ENCODE data around the gene MECP2. TPM values are rescaled to one million over a fixed set of nuclear protein-coding genes. Genes with fewer than 3 reads are reported as not detected.

Gene MECP2
- total RNA-seq, 1 experiment from 2014 or later, result 30.6 TPM

DNA sequence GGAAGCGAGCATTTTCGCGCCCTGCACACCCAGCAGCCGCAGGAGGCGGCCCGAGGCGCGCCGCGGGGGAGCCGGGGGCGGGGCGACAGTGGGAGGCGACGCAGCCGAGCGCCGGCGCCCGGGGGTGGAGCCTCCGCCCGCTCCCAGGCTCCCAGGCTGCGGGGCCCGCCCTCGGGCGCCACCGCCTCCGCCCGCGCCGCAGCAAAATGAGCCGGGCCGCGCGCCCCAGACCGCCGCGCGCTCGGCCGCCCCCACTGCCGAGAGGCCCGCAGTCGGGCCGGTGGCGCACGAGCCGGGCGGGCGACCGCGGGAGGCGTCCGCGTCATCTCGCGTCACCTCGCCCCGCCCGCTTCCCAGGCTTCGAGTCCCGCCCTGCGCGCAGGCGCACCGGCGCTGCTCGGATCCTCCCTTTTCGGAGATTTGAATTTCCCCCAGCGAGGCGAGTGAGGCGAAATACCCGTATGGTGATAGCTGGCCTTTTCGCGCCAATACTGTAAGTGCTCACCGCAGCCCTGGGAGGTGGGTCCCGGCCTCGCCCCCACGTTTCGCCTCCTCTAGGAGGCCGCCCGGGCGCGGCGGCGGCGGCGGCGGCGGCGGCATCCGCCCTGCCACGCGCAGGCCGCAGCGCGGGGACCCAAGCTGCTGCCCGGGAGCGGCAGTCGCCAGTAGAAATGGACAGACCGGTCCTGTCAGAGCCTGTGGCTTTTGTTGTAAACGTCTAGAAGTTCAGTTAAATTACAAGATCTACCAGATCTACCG lies 125.0 kb downstream of the MECP2 start, which contains the start of gene TMEM187:
TMEM187 (plus strand) TSS at position 387 of the 759 bp plus-strand sequence. CDS start 9,309 bp downstream, outside the sequence.
- BruUV-seq (replicated peaks), result no TSS peak
- Histone ChIP-seq H3K4me3 (ENCODE audit: low read depth, low read length) (peak within 1 kb of the TSS; percentile 73), H3K9me3 (no peaks in the 10 kb centered on the region), H3K27me3 (replicated peaks; ENCODE audit: control insufficient read depth, insufficient read depth, low read length) (no peaks in the 10 kb centered on the region), H3K36me3 (ENCODE audit: control insufficient read depth, insufficient read depth, low read length) (no peaks in the 10 kb centered on the region; the same call in 1 of the 2 replicates), H3K4me1 (0 out of 2 replicates have a peak, but pooled peaks cover 8% of the 10 kb centered on the region)
- POLR2A ChIA-PET, result interaction anchor here (1.4 kb wide), 2 partner anchors 44 to 102 kb away, joined by 4 read pairs; no protein-coding TSS in a partner anchor
- TF ChIP-seq, protein P1, sequence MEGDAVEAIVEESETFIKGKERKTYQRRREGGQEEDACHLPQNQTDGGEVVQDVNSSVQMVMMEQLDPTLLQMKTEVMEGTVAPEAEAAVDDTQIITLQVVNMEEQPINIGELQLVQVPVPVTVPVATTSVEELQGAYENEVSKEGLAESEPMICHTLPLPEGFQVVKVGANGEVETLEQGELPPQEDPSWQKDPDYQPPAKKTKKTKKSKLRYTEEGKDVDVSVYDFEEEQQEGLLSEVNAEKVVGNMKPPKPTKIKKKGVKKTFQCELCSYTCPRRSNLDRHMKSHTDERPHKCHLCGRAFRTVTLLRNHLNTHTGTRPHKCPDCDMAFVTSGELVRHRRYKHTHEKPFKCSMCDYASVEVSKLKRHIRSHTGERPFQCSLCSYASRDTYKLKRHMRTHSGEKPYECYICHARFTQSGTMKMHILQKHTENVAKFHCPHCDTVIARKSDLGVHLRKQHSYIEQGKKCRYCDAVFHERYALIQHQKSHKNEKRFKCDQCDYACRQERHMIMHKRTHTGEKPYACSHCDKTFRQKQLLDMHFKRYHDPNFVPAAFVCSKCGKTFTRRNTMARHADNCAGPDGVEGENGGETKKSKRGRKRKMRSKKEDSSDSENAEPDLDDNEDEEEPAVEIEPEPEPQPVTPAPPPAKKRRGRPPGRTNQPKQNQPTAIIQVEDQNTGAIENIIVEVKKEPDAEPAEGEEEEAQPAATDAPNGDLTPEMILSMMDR (IDR thresholded peaks at IDR 0.05; ENCODE audit: insufficient read depth in 1 of 2, low read depth in 1 of 2, low read length in 1 of 2, severe bottlenecking in 1 of 2, unreplicated experiment in 1 of 2), result no peak
- Mint-ChIP-seq H3K4me3 (ENCODE audit: unreplicated experiment) (peak within 1 kb of the TSS; percentile 98), H3K27ac (ENCODE audit: unreplicated experiment) (peak within 1 kb of the TSS; percentile 100), H3K27me3 (ENCODE audit: insufficient read depth, unreplicated experiment) (no peaks in the 10 kb centered on the region), H3K4me1 (ENCODE audit: low read depth, unreplicated experiment) (peaks cover 8% of the 10 kb centered on the region), H3K9me3 (ENCODE audit: unreplicated experiment) (no peaks in the 10 kb centered on the region), H3K36me3 (ENCODE audit: insufficient read depth, unreplicated experiment) (peaks cover 28% of the 10 kb centered on the region)
- intact Hi-C loops (cut with micrococcal nuclease; ENCODE audit: unreplicated experiment), result loop anchor here (10.0 kb wide), 1 partner anchor 402 kb away; the partner anchor contains the start of genes EMD and FLNA
- CTCF ChIA-PET, result no interaction called here
- peak; percentile 89 to 90 for DNase-seq

Small RNAs within 50 kb of the gene (microRNA-seq; reads per million reads assigned to microRNA genes)
- gene MIR3202-1 (not detected), gene MIR3202-2 (not detected), gene MIR718 (not detected)

Other genes starting within 250 kb of the MECP2 start
- 12.7 and 12.8 TPM in 2 replicates for gene L1CAM, start 211.5 kb downstream of the MECP2 start, total RNA-seq (2022)
- gene AVPR2, start 193.0 kb downstream of the MECP2 start, total RNA-seq (2022), result not detected in 2 replicates
- 13.0 and 15.7 TPM in 2 replicates for gene ARHGAP4, start 171.5 kb downstream of the MECP2 start, total RNA-seq (2022)
- 91.3 and 93.8 TPM in 2 replicates for gene NAA10, start 162.7 kb downstream of the MECP2 start, total RNA-seq (2022)
- 0.75 and 1.2 TPM in 2 replicates for gene RENBP, start 153.1 kb downstream of the MECP2 start, total RNA-seq (2022)
- gene HCFC1, start 125.9 kb downstream of the MECP2 start, total RNA-seq (2022), result 93.7 and 95.6 TPM in 2 replicates
- gene TMEM187, start 125.0 kb downstream of the MECP2 start, total RNA-seq (2022), result 4.9 and 6.6 TPM in 2 replicates
- 119 and 126 TPM in 2 replicates for gene IRAK1, start 77.8 kb downstream of the MECP2 start, total RNA-seq (2022)
- gene OPN1LW, start 46.5 kb upstream of the MECP2 start, total RNA-seq (2022), result not detected in 2 replicates
- gene OPN1MW, start 84.9 kb upstream of the MECP2 start, total RNA-seq (2022), result not detected in 2 replicates
- not detected in 2 replicates for gene OPN1MW2, start 122.0 kb upstream of the MECP2 start, total RNA-seq (2022)
- not detected in 2 replicates for gene OPN1MW3, start 159.9 kb upstream of the MECP2 start, total RNA-seq (2022)
- gene TEX28, start 197.4 kb upstream of the MECP2 start, total RNA-seq (2022), result not detected in 2 replicates
- gene TKTL1, start 198.1 kb upstream of the MECP2 start, total RNA-seq (2022), result 0.26 TPM in 1 of 2 replicates, not detected in the other

Measured in Caco-2 (cell line).